Gastrocnemius medialis (tissue), 4 donors: ENCODE results near the gene FAM217B.

Experiments used
- POLR2A ChIP-seq, 2 donors: fragments of 450-650 bp; IDR thresholded peaks; one replicate each; pipeline ENCODE4 v1.6.1; 2017; ENCODE audit warnings: antibody characterized with exemption in 2 of 2, mild to moderate bottlenecking in 2 of 2, moderate library complexity in 2 of 2
- TF ChIP-seq, protein P1 (sequence below), 5 experiments: fragments of 450-650 bp in 3 of 5; fragments of 200-600 bp in 2 of 5; sonication (generic) in 2 of 5; IDR thresholded peaks in 4 of 5; conservative IDR thresholded peaks in 1 of 5; 1 replicate in 4 of 5; 2 replicates in 1 of 5; pipeline ENCODE4 v1.5.1; 2016 to 2019; ENCODE audit warnings: antibody characterized with exemption in 5 of 5, mild to moderate bottlenecking in 3 of 5, moderate library complexity in 3 of 5

DNA sequence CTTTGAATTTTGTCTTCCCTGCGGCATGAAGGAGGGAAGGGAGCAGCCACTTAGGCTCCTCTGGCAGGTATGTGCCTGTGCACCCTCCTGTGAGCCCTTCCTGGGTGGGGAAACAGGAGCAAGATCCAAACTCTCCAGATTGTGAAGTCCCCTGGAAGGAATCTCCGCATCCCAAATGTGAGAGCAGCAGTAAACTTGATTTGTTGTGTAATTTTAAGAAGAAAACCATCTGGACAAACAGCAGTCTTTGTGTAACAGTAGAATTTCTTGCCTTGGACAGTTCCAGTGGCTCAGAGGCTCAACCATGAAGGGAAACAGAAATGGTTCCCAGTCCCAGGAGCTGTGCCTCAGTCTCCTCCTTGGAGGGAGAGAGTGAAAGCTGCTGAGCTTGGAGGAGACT lies 57.7 kb downstream of the FAM217B start:
- TF ChIP-seq, protein P1, sequence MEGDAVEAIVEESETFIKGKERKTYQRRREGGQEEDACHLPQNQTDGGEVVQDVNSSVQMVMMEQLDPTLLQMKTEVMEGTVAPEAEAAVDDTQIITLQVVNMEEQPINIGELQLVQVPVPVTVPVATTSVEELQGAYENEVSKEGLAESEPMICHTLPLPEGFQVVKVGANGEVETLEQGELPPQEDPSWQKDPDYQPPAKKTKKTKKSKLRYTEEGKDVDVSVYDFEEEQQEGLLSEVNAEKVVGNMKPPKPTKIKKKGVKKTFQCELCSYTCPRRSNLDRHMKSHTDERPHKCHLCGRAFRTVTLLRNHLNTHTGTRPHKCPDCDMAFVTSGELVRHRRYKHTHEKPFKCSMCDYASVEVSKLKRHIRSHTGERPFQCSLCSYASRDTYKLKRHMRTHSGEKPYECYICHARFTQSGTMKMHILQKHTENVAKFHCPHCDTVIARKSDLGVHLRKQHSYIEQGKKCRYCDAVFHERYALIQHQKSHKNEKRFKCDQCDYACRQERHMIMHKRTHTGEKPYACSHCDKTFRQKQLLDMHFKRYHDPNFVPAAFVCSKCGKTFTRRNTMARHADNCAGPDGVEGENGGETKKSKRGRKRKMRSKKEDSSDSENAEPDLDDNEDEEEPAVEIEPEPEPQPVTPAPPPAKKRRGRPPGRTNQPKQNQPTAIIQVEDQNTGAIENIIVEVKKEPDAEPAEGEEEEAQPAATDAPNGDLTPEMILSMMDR (IDR thresholded peaks at IDR 0.05 in 4 of 5, conservative IDR thresholded peaks at IDR 0.05 in 1 of 5): no peak
- no peak for TF ChIP-seq POLR2A (IDR thresholded peaks at IDR 0.05)
